GM23338 (cell line): ENCODE measurements around the gene PARD3. TPM values are rescaled to one million over a fixed set of nuclear protein-coding genes. Genes with fewer than 3 reads are reported as not detected.

Source experiments
- ATAC-seq: fragments of 200-7000 bp; cut with Tn5 transposase; 3 replicates; pipeline ENCODE4 v1.9.1; 2020
- DNase-seq: peaks from one replicate; pipeline ENCODE4 v3.0.0-alpha.2; 2015; ENCODE audit warnings: low spot score
- H2AFZ ChIP-seq: fragments of 200-600 bp; sonication (generic); 2 replicates; pipeline ENCODE4 v1.8.0; 2016; ENCODE audit warnings: antibody characterized with exemption, mild to moderate bottlenecking, moderate library complexity
- H3F3A ChIP-seq: fragments of 200-600 bp; sonication (generic); replicated peaks from 2 replicates; pipeline ENCODE4 v1.8.0; 2017; ENCODE audit warnings: antibody characterized with exemption, mixed run types, low read depth
- H3K27ac ChIP-seq: fragments of 200-600 bp; sonication (generic); 2 replicates; pipeline ENCODE4 v1.6.1; 2016; ENCODE audit warnings: low read depth
- H3K27me3 ChIP-seq: fragments of 200-600 bp; sonication (generic); 2 replicates; pipeline ENCODE4 v1.8.0; 2016; ENCODE audit warnings: mild to moderate bottlenecking, mixed run types, moderate library complexity; ENCODE audit not compliant: insufficient read depth
- H3K36me3 ChIP-seq: fragments of 200-600 bp; sonication (generic); 2 replicates; pipeline ENCODE4 v1.8.0; 2016; ENCODE audit warnings: mild to moderate bottlenecking; ENCODE audit not compliant: insufficient read depth
- H3K4me1 ChIP-seq: fragments of 200-600 bp; sonication (generic); 2 replicates; pipeline ENCODE4 v1.8.0; 2016; ENCODE audit warnings: mild to moderate bottlenecking, moderate library complexity; ENCODE audit not compliant: insufficient read depth
- H3K4me2 ChIP-seq: fragments of 200-600 bp; sonication (generic); 2 replicates; pipeline ENCODE4 v1.7.1; 2017; ENCODE audit warnings: mixed run types
- H3K4me3 ChIP-seq: fragments of 200-600 bp; sonication (generic); 2 replicates; pipeline ENCODE4 v1.6.1; 2016; ENCODE audit warnings: mixed run types
- H3K79me2 ChIP-seq: fragments of 200-600 bp; sonication (generic); replicated peaks from 2 replicates; pipeline ENCODE4 v1.8.0; 2017; ENCODE audit warnings: mild to moderate bottlenecking; ENCODE audit not compliant: insufficient read depth
- H3K9me2 ChIP-seq: fragments of 200-600 bp; sonication (generic); 2 replicates; pipeline ENCODE4 v1.8.0; 2017; ENCODE audit not compliant: insufficient read depth
- H4K20me1 ChIP-seq: fragments of 200-600 bp; sonication (generic); replicated peaks from 2 replicates; pipeline ENCODE4 v1.8.0; 2017; ENCODE audit warnings: mild to moderate bottlenecking; ENCODE audit not compliant: insufficient read depth
- H3K27ac Mint-ChIP-seq: 2 replicates; pipeline ENCODE4 v1.8.0; 2020; ENCODE audit warnings: inconsistent platforms, mild to moderate bottlenecking, moderate library complexity, mixed read lengths
- H3K27me3 Mint-ChIP-seq: 3 replicates; pipeline ENCODE4 v1.8.0; 2022; ENCODE audit warnings: low read depth, mild to moderate bottlenecking, moderate library complexity, mixed read lengths, inconsistent platforms; ENCODE audit not compliant: insufficient read depth, poor library complexity
- H3K36me3 Mint-ChIP-seq: 3 replicates; pipeline ENCODE4 v1.8.0; 2021; ENCODE audit warnings: low read depth, mild to moderate bottlenecking, inconsistent platforms, moderate library complexity, mixed read lengths
- H3K4me1 Mint-ChIP-seq: 3 replicates; pipeline ENCODE4 v1.8.0; 2020; ENCODE audit warnings: mild to moderate bottlenecking, inconsistent platforms, mixed read lengths
- H3K4me3 Mint-ChIP-seq: 3 replicates; pipeline ENCODE4 v1.8.0; 2021; ENCODE audit warnings: moderate library complexity, mild to moderate bottlenecking, inconsistent platforms, mixed read lengths
- H3K9me3 Mint-ChIP-seq: 3 replicates; pipeline ENCODE4 v1.8.0; 2020; ENCODE audit warnings: moderate library complexity, mild to moderate bottlenecking, inconsistent platforms, mixed read lengths
- CREB1 ChIP-seq: fragments of 250-450 bp; sonication (Bioruptor Pico); IDR thresholded peaks from 2 replicates; pipeline ENCODE4 v1.5.0; 2020; ENCODE audit warnings: low read depth, mild to moderate bottlenecking, moderate library complexity
- ETS1 ChIP-seq: IDR thresholded peaks from 2 replicates; pipeline ENCODE4 v1.6.1; 2016; ENCODE audit warnings: antibody characterized with exemption
- EZH2 ChIP-seq: fragments of 200-600 bp; sonication (generic); IDR thresholded peaks from one replicate; pipeline ENCODE4 v1.8.0; 2017; ENCODE audit warnings: antibody characterized with exemption, mild to moderate bottlenecking, low read depth; ENCODE audit not compliant: unreplicated experiment
- NANOG ChIP-seq: IDR thresholded peaks from 2 replicates; pipeline ENCODE4 v1.6.1; 2016; ENCODE audit warnings: antibody characterized with exemption, borderline replicate concordance
- POLR2AphosphoS5 ChIP-seq: IDR thresholded peaks from 2 replicates; pipeline ENCODE4 v1.6.1; 2016; ENCODE audit warnings: antibody characterized with exemption, low read depth
- REST ChIP-seq: IDR thresholded peaks from one replicate; pipeline ENCODE4 v1.6.1; 2018; ENCODE audit warnings: antibody characterized with exemption; ENCODE audit not compliant: unreplicated experiment
- STAT1 ChIP-seq: IDR thresholded peaks from one replicate; pipeline ENCODE4 v1.6.1; 2016; ENCODE audit warnings: antibody characterized with exemption; ENCODE audit not compliant: unreplicated experiment
- ZNF331 ChIP-seq: fragments of 250-450 bp; sonication (Bioruptor Pico); IDR thresholded peaks from 2 replicates; pipeline ENCODE4 v1.5.0; 2020; ENCODE audit warnings: low read depth, mild to moderate bottlenecking, moderate library complexity
- ZNF462 ChIP-seq: fragments of 250-450 bp; sonication (Bioruptor Pico); IDR thresholded peaks from 2 replicates; pipeline ENCODE4 v1.5.0; 2020; ENCODE audit warnings: mild to moderate bottlenecking, moderate library complexity
- polyA plus RNA-seq: library from polyadenylated mRNA; unstranded; fragments of >200 nt; fragmentation: Nextera tagmentation; extraction: Ambion mirVana; gene quantifications from 2 replicates; pipeline ENCODE4 v1.2.1, GENCODE V29; 2016
- total RNA-seq: library from RNA; depleted of rRNA; stranded (reverse); fragments of >200 nt; shearing (Covaris generic); gene quantifications from 2 replicates; pipeline ENCODE4 v1.2.3, GENCODE V29; 2014
- TF ChIP-seq, protein P1 (sequence below), 2 experiments: fragments of 200-600 bp in 1 of 2; sonication (generic) in 1 of 2; conservative IDR thresholded peaks; 2 replicates each; pipeline versions ENCODE4 v1.5.1 to v1.6.1; 2016 to 2017; ENCODE audit warnings: antibody characterized with exemption in 2 of 2, low read depth in 2 of 2, mild to moderate bottlenecking in 2 of 2, moderate library complexity in 1 of 2

PARD3 gene
- total and polyA plus RNA-seq, 2 experiments from 2014 or later: 30.2 to 51.4 TPM

GRCh38 chr10:34682580-34682979, 132.5 kb downstream of the PARD3 start:
- DNase-seq (no peak), ATAC-seq (no peak)
- H3K9me2 ChIP-seq: no peaks in the 10 kb centered on the region
- no peaks in the 10 kb centered on the region for H3K27me3 ChIP-seq
- Mint-ChIP-seq H3K4me3 (no peak overlapping the region), H3K27me3 (peaks cover 6% of the 10 kb centered on the region), H3K36me3 (no peaks in the 10 kb centered on the region), H3K9me3 (no peaks in the 10 kb centered on the region), H3K27ac (peak overlapping the region; percentile 70), H3K4me1 (peaks cover 33% of the 10 kb centered on the region)
- no peaks in the 10 kb centered on the region for H3K36me3 ChIP-seq
- TF ChIP-seq ZNF462 (CRISPR knock-in tag): no peak
- TF ChIP-seq REST: no peak
- no peak for TF ChIP-seq POLR2AphosphoS5
- TF ChIP-seq NANOG: no peak
- TF ChIP-seq, protein P1, sequence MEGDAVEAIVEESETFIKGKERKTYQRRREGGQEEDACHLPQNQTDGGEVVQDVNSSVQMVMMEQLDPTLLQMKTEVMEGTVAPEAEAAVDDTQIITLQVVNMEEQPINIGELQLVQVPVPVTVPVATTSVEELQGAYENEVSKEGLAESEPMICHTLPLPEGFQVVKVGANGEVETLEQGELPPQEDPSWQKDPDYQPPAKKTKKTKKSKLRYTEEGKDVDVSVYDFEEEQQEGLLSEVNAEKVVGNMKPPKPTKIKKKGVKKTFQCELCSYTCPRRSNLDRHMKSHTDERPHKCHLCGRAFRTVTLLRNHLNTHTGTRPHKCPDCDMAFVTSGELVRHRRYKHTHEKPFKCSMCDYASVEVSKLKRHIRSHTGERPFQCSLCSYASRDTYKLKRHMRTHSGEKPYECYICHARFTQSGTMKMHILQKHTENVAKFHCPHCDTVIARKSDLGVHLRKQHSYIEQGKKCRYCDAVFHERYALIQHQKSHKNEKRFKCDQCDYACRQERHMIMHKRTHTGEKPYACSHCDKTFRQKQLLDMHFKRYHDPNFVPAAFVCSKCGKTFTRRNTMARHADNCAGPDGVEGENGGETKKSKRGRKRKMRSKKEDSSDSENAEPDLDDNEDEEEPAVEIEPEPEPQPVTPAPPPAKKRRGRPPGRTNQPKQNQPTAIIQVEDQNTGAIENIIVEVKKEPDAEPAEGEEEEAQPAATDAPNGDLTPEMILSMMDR (conservative IDR thresholded peaks at IDR 0.05; ENCODE audit: low read depth in 2 of 2): no peak
- TF ChIP-seq ZNF331: no peak
- TF ChIP-seq EZH2: no peak
- no peak for TF ChIP-seq STAT1
- TF ChIP-seq CREB1 (CRISPR knock-in tag): no peak
- TF ChIP-seq ETS1: no peak
- H3K4me3 ChIP-seq: no peak overlapping the region
- no peak overlapping the region for H2AFZ ChIP-seq
- no peaks in the 10 kb centered on the region; the same call in 1 of the 2 replicates for H3K4me1 ChIP-seq
- no peaks in the 10 kb centered on the region for H3F3A ChIP-seq
- H3K27ac ChIP-seq: no peak overlapping the region
- peaks cover 13% of the 10 kb centered on the region for H4K20me1 ChIP-seq
- H3K4me2 ChIP-seq: no peak overlapping the region
- H3K79me2 ChIP-seq: peaks cover 72% of the 10 kb centered on the region
